GM03348 (cell line): ENCODE results near the gene UBR7.
"Not testable (repeated sequence)": the region's sequence is repeated elsewhere in the genome, so short reads cannot be mapped to it uniquely, and the experiment has no call there.

Source experiments
- DNase-seq: peaks from one replicate; pipeline ENCODE4 v3.0.0; 2012; ENCODE audit warnings: low spot score

Gene UBR7

DNA sequence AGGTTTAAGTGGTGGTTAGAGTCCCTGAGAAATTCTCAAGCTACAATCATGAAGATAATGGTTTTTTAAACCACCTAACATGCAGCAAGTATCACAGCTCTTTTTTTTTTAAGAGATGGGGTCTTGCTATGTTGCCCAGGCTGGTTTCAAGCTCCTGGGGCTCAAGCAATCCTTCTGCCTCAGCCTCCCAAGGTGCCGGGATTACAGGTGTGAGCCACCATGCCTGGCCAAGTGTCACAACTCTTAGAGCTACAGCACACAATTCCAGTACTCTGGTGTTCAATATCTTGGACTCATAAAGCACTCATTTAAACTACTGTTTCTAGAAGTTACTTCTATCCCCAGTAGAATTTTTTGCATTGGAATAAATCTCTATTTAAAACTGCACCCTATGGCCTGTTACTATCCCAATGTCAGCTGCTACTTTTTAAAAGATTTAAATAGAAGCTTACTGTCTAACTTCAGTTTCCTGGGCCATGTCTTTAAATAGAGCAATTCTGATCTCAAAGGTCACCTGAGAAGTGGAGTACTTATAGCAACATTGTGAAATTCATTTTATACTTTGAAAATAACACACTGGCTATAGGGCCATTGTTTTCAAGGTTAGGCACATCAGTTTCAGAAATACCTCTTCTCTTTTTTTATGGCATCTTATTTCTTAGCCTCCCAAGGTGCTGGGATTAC is 11.6 kb upstream of the UBR7 start:
- DNase-seq = no peak

DNA sequence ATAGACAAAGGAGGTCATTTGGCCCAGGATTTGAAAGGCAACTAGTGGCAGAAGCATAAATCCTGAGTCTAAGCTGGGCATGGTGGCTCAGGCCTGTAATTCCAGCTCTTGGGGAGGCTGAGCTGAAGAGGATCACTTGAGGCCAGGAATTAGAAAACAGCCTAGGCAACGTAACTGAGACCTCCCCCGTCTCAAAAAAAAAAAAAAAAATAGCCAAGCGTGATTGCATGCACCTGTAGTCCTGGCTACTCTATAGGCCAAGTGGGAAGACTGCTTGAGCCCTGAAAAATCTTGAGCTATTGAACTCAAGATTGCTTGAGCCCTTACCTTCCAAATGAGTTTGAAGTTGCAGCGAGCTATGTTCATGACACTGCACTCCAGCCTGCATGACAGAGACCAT is 8.0 kb upstream of the UBR7 start:
- no peak for DNase-seq

DNA sequence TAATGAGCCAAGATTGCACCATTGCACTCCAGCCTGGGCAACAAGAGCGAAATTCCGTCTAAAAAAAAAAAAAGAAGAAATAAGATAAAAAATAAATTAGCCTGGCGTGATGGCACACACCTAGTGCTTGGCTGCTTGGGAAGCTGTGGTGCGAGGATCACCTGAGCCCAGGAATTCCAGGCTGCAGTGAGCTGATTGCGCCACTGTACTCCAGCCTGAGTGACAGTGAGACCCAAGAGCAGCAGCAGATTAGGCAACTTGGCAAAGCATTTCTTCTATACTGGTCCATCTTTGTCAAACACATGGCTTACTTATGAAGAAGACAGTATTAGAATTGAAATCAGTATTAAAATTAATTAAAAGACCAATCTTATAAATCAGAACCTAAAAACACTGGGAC is 6.5 kb upstream of the UBR7 start:
- DNase-seq = no peak

- DNase-seq = no peak
Measured at GRCh38 chr14:93201155-93201704, 5.8 kb upstream of the UBR7 start.

- peak; percentile 74 for DNase-seq
Measured at GRCh38 chr14:93207468-93208308, 632 bp downstream of the UBR7 start.

- DNase-seq = no peak
Measured at GRCh38 chr14:93212432-93212831, 5.4 kb downstream of the UBR7 start.

DNA sequence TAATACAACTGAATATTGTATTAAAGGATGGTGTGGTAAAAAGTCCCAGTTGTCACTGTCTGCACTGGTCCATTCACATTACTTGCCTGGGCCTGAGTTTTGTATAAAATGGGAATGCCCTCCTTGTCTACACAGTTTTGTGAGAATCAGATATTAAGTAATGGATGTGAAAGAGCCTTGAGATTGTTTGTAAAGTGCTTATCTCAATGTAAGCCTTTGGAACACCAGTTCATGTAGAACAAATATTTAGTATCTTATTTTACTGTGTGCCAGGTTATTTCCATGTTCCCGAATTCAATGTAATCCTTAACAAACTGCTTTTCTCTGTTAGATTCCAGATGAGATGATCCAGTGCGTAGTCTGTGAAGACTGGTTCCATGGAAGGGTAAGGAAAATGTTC is 7.5 kb downstream of the UBR7 start:
- no peak for DNase-seq

- peak; percentile 42 for DNase-seq
Measured at GRCh38 chr14:93219103-93219726, 12.2 kb downstream of the UBR7 start.

DNA sequence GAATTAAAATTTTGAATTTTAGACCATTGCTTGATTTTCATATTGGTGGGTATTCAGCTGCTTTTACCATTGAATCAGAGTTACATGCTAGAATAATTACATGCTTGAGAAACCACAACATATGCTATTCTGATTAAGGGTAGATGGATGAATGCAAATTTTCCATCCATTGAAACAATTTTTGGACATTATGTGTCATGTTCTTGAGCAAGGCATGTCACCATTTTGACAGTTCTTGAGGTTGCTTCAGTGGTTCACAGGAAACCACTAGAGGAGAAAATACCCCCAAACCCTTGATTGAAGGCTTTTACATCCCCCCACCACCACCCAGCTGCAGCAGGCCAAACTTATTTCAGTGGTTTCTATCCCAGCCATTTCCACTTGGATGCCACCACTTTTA is 13.5 kb downstream of the UBR7 start:
- DNase-seq = no peak

DNA sequence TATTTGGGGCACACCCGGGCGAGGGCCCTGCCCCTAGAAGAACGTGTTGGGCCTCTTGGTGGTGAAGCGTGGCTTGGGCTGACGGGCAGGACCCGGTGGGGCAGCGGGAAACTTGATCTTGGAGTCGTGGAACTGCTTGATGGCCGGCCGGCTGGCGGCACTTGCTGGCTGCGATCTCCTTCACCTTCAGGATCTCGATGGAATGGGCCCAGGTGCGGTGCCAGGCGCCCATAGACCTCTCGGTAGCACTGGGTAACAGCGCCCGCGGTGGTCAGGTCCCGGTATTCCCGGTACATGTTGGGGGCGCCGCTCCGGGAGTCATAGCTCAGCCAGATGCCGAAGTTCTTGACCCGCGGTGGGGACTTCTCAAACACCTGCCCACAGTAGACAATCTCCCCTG is 16.5 kb downstream of the UBR7 start:
- DNase-seq = no peak

DNA sequence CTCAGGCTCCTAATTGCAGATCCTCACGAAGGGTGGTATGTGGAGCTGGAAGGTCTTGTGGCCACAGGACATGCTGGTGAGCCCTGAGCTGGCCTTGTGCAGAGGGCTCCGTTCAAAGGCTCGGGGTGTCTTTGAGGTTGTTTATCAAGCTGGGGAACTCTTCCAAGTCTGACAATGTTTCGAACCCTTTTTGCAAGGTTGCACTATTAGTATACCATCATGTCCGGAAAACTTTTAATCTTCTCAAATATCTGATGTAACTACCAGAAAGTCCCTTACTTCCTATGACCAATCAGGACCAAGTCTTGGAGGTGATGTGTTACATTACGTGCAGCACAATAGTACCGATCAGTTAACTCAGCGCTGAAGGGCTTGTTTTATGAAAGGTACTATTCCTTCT is 21.5 kb downstream of the UBR7 start:
- no peak for DNase-seq

GRCh38 chr14:93230539-93230938 is 23.5 kb downstream of the UBR7 start:
- no peak for DNase-seq

DNA sequence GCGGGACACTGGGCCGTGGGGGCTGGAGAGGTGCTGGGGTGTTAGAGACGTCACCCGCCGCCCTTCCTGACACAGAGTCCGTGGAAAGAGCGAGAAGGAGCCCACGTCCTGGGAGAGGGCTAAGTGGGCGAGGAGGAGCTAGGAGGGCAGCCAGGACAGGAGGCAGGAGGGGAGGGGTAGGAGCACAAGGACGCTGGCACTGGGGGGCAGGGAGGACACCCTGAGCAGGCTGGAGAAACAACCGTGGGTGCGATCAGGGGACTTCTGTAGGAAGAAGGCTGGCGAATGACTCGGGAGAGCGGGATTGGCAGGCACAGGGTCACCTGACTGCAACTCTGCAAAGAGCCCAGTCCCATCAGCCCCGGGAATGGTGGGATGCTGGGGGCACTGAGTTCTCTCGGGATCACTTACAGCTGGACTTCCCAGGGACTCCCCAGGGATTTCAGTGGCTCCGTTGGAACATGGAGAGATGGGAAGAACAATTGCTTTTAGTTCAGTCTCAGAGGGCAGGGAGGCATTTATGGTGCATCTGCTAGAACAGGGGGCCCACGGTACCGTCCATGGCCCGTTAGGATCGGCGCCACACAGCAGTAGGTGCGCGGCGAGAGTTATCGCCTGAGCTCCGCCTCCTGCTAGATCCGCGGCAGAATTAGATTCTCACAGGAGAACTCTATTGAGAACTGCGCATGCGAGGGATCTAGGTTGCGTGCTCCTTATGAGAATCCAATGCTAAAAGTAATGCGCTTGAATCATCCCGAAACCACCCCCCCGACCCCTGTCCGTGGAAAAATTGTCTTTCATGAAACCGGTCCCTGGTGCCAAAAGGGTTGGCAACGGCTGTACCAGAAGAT is 24.3 kb downstream of the UBR7 start:
- peak; percentile 78 for DNase-seq

DNA sequence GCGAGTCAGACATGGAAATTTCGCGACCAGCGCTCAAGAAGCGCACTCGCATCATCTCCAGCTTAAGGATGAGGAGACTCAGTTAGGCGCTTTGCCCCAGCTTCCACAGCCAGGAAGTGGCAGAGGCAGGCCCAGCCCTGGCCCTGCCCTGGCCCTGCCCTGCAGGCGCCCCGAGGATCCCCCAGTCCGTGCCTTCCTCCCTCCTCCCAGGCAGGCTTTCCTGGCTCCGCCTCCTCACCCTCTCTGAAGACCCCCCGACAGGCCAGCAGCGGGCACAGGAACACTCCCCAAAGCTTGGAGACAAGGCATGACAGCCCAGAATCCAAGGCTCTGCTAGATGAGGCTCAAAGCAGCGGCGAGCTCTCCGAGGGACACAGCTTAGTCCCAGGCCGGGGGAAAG is 25.1 kb downstream of the UBR7 start:
- DNase-seq = no peak

- not testable (repeated sequence) for DNase-seq
Measured at GRCh38 chr14:93233078-93233477, 26.0 kb downstream of the UBR7 start.

DNA sequence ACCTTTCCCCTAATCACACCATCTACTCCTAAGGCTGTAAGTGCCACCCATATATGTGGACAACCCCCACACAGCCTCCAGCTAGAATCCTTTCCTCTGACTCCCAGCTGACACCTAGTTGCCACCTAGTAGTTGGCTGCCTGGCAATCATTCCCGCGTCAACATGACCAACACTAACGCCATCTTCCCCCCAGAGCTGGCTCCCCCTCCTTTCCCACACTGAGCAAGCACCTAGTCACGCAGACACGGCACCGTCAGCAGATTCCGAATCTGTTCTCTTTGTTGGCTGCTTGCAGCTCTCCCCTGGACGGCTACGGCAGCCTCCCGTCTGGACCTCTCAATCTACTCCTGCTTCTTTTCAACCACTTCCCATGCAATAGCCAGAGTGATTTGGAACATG is 27.7 kb downstream of the UBR7 start:
- DNase-seq = peak; percentile 76

- peak; percentile 32 for DNase-seq
Measured at GRCh38 chr14:93239869-93240677, 33.0 kb downstream of the UBR7 start.

GRCh38 chr14:93240678-93241000 is 33.6 kb downstream of the UBR7 start:
- no peak for DNase-seq

DNA sequence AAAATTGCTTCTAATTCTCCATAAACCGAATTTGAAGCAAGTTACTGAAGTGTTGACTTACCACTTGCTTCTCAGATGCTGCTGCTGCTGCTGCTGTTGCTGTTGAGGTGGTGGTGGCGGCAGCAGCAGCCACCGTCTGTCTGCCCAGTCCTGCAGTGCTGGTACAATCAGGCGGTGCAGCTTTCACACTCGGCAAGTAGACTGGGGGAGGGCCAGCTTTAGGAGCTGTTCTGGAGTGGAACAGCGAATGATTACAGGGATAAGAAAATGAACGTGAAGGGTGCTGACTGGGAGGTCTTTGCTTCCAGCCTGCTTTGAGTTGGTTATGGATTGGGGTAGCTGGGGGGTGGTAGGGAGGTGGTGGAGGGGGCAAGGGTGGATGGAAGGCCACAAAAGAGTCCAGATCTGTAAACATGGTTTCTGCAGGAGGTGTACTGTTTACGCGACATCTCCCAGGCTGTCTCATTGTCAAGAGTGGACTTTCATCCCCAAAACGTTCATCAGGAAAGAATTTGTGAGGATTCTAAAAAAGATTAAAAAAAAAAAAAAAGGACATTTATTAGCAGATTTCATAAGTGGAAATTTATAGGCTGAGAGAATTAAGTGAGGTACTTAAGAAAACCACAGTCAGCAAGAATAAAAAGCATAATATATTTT is 38.8 kb downstream of the UBR7 start:
- DNase-seq = no peak

DNA sequence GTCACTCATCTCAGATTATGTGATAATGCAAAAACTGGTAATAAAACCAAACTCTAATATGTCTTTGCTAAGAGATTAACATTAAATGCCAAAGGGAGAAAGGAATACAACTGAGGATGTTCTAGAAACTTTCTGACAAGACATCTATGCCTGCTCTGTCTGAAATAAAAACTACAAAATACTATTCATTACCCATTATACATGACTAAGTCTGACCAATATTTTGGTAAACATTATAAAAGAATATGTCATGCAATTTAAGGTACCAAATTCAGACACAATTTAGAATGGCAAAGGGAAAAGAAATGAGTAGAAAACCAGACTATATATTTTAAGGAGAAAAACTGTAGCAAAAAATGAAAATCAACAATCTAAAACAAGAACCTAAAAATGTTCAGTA is 39.5 kb downstream of the UBR7 start:
- no peak for DNase-seq
